ENCODE measurements around the gene GOLM1.

GRCh38 chr9:86043586-86043985, 55.8 kb downstream of the GOLM1 start:
- TF ChIP-seq, protein P1, sequence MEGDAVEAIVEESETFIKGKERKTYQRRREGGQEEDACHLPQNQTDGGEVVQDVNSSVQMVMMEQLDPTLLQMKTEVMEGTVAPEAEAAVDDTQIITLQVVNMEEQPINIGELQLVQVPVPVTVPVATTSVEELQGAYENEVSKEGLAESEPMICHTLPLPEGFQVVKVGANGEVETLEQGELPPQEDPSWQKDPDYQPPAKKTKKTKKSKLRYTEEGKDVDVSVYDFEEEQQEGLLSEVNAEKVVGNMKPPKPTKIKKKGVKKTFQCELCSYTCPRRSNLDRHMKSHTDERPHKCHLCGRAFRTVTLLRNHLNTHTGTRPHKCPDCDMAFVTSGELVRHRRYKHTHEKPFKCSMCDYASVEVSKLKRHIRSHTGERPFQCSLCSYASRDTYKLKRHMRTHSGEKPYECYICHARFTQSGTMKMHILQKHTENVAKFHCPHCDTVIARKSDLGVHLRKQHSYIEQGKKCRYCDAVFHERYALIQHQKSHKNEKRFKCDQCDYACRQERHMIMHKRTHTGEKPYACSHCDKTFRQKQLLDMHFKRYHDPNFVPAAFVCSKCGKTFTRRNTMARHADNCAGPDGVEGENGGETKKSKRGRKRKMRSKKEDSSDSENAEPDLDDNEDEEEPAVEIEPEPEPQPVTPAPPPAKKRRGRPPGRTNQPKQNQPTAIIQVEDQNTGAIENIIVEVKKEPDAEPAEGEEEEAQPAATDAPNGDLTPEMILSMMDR (IDR thresholded peaks at IDR 0.05), result no peak
- TF ChIP-seq POLR2A (IDR thresholded peaks at IDR 0.05), result no peak

All from esophagus squamous epithelium (tissue), 4 donors.